NCI-H146 treated with DMSO at 0.1 percent for 48 hours (cell line): ENCODE data around the gene ARID5B.

Experiments
- DNase-seq: peaks from one replicate; lab custom pipeline; 2025; ENCODE audit not compliant: unreplicated experiment; lab: John Stamatoyannopoulos, UW

Gene ARID5B

GRCh38 chr10:61937631-61938351, 36.3 kb downstream of the ARID5B start:
- DNase-seq = no peak

- no peak for DNase-seq
Observed at GRCh38 chr10:61939902-61940301, 38.4 kb downstream of the ARID5B start.

GRCh38 chr10:61941202-61941681, 39.7 kb downstream of the ARID5B start:
- no peak for DNase-seq

GRCh38 chr10:61942604-61943461, 41.3 kb downstream of the ARID5B start:
- DNase-seq = no peak

- DNase-seq = no peak
Observed at GRCh38 chr10:61943674-61944378, 42.3 kb downstream of the ARID5B start.

- no peak for DNase-seq
Observed at GRCh38 chr10:61944410-61945147, 43.1 kb downstream of the ARID5B start.

- no peak for DNase-seq
Observed at GRCh38 chr10:61949687-61950086, 48.2 kb downstream of the ARID5B start.

- DNase-seq = no peak
Observed at GRCh38 chr10:61950449-61951143, 49.1 kb downstream of the ARID5B start.

- no peak for DNase-seq
Observed at GRCh38 chr10:61951144-61951483, 49.6 kb downstream of the ARID5B start.

- DNase-seq = no peak
Observed at GRCh38 chr10:61952028-61952674, 50.7 kb downstream of the ARID5B start.

GRCh38 chr10:61953183-61953582, 51.7 kb downstream of the ARID5B start:
- DNase-seq = no peak

- DNase-seq = no peak
Observed at GRCh38 chr10:61957806-61958205, 56.3 kb downstream of the ARID5B start.

- DNase-seq = no peak
Observed at GRCh38 chr10:61958311-61958710, 56.8 kb downstream of the ARID5B start.

GRCh38 chr10:61958805-61959204, 57.3 kb downstream of the ARID5B start:
- no peak for DNase-seq

- DNase-seq = no peak
Observed at GRCh38 chr10:61959814-61960213, 58.3 kb downstream of the ARID5B start.

- DNase-seq = no peak
Observed at GRCh38 chr10:61960396-61961120, 59.1 kb downstream of the ARID5B start.

- no peak for DNase-seq
Observed at GRCh38 chr10:61961278-61961677, 59.8 kb downstream of the ARID5B start.

GRCh38 chr10:61962971-61963370, 61.5 kb downstream of the ARID5B start:
- no peak for DNase-seq

- no peak for DNase-seq
Observed at GRCh38 chr10:61963669-61964058, 62.2 kb downstream of the ARID5B start.
